K562 (cell line): ENCODE results near the gene DLL4. TPM values are rescaled to one million over a fixed set of nuclear protein-coding genes. Genes with fewer than 3 reads are reported as not detected.

Experiments
- ATAC-seq: fragments of 200-7000 bp; cut with Tn5 transposase; 3 replicates; pipeline ENCODE4 v1.9.1; 2020; ENCODE audit warnings: moderate library complexity
- BruUV-seq: library from RNA; stranded (reverse); fragments of 400-500 nt; replicated peaks from 2 replicates; lab custom pipeline; 2021; lab: Mats Ljungman, UMichigan
- CTCF ChIA-PET: fragments of 300-600 bp; formaldehyde crosslinking; extraction: SDS; loops from one replicate; lab custom pipeline; 2021; ENCODE audit warnings: low intra/inter-chr PET ratio; lab: Yijun Ruan, JAX
- POLR2A ChIA-PET: fragments of 300-600, 350-650 bp; sonication (Branson Sonifier 250); formaldehyde crosslinking; extraction: SDS; loops from one replicate; lab custom pipeline; 2021; ENCODE audit warnings: antibody characterized with exemption, inconsistent platforms; lab: Yijun Ruan, JAX
- DNase-seq, 4 experiments: peaks; one replicate each; pipeline versions ENCODE4 v3.0.0 to v3.0.0-alpha.2; 2011 to 2018; ENCODE audit warnings: low spot score in 3 of 4, mixed read lengths in 3 of 4; ENCODE audit errors: extremely low read depth in 1 of 4
- FAIRE-seq: peaks from 2 replicates; lab custom pipeline; 2011; peaks lifted over from hg19 to GRCh38; lab: Jason Lieb, UNC
- H2AFZ ChIP-seq: 2 replicates; pipeline ENCODE4 v1.6.0; 2011; ENCODE audit warnings: low read depth, low read length, control low read depth, inconsistent platforms
- H3K27ac ChIP-seq: fragments of 200-600 bp; 3 replicates; pipeline ENCODE4 v1.8.0; 2011; ENCODE audit warnings: low read depth, mild to moderate bottlenecking, control low read depth, inconsistent platforms, low read length, moderate library complexity, mixed read lengths; ENCODE audit errors: extremely low read depth
- H3K27me3 ChIP-seq, 2 experiments: fragments of 300-600 bp in 1 of 2; 2 replicates in 1 of 2; 3 replicates in 1 of 2; pipeline versions ENCODE4 v1.6.0 to v1.8.0; 2011; ENCODE audit warnings: inconsistent platforms in 2 of 2, low read length in 2 of 2, mild to moderate bottlenecking in 1 of 2, mixed read lengths in 1 of 2, moderate library complexity in 1 of 2; ENCODE audit not compliant: control insufficient read depth in 2 of 2, insufficient read depth in 2 of 2
- H3K36me3 ChIP-seq: fragments of 300-600 bp; 3 replicates; pipeline ENCODE4 v1.8.0; 2011; ENCODE audit warnings: mild to moderate bottlenecking, low read length, inconsistent platforms; ENCODE audit not compliant: control insufficient read depth, insufficient read depth
- H3K4me1 ChIP-seq, 2 experiments: fragments of 200-600 bp in 1 of 2; replicated peaks in 1 of 2; 2 replicates in 1 of 2; 3 replicates in 1 of 2; pipeline versions ENCODE4 v1.5.1 to v1.8.0; 2011; ENCODE audit warnings: inconsistent platforms in 2 of 2, low read length in 2 of 2, mild to moderate bottlenecking in 1 of 2, mixed read lengths in 1 of 2, moderate library complexity in 1 of 2; ENCODE audit not compliant: control insufficient read depth in 2 of 2, insufficient read depth in 2 of 2
- H3K4me2 ChIP-seq: 2 replicates; pipeline ENCODE4 v1.6.1; 2011; ENCODE audit warnings: low read length, control low read depth, inconsistent platforms, mixed read lengths; ENCODE audit not compliant: insufficient read depth
- H3K4me3 ChIP-seq: fragments of 200-600 bp; sonication (generic), shearing (Covaris generic); 2 replicates; pipeline ENCODE4 v1.5.1; 2016; ENCODE audit warnings: control low read depth, inconsistent platforms
- H3K79me2 ChIP-seq: fragments of 200-600 bp; 3 replicates; pipeline ENCODE4 v1.8.0; 2011; ENCODE audit warnings: low read length, inconsistent platforms; ENCODE audit not compliant: control insufficient read depth, insufficient read depth
- H3K9ac ChIP-seq, 2 experiments: 2 replicates each; pipeline versions ENCODE4 v1.6.0 to v1.6.1; 2011; ENCODE audit warnings: low read depth in 2 of 2, low read length in 2 of 2, control low read depth in 1 of 2, inconsistent platforms in 1 of 2, mild to moderate bottlenecking in 1 of 2, mixed read lengths in 1 of 2; ENCODE audit not compliant: insufficient read depth in 1 of 2
- H3K9me1 ChIP-seq: one replicate; pipeline ENCODE4 v1.6.0; 2011; ENCODE audit warnings: inconsistent platforms, mild to moderate bottlenecking, low read length, moderate library complexity; ENCODE audit not compliant: control insufficient read depth, insufficient read depth
- H3K9me3 ChIP-seq: replicated peaks from 2 replicates; pipeline ENCODE4 v1.5.1; 2011; ENCODE audit warnings: low read depth, low read length, inconsistent platforms; ENCODE audit not compliant: control insufficient read depth, insufficient read depth
- H4K20me1 ChIP-seq: replicated peaks from 2 replicates; pipeline ENCODE4 v1.6.1; 2011; ENCODE audit warnings: low read length, inconsistent platforms, mixed read lengths; ENCODE audit not compliant: control insufficient read depth, insufficient read depth
- ASH1L ChIP-seq: fragments of 450-650 bp; IDR thresholded peaks from 2 replicates; pipeline ENCODE4 v1.6.1; 2018; ENCODE audit warnings: borderline replicate concordance, mild to moderate bottlenecking, low read depth; ENCODE audit not compliant: partially characterized antibody
- POLR3A ChIP-seq: IDR thresholded peaks from 2 replicates; pipeline ENCODE4 v1.6.1; 2011; ENCODE audit warnings: borderline replicate concordance, mild to moderate bottlenecking, moderate library complexity; ENCODE audit not compliant: insufficient read length, insufficient read depth; ENCODE audit errors: extremely low read depth
- REST ChIP-seq, 2 experiments: fragments of 450-650 bp; formaldehyde crosslinking in 1 of 2; IDR thresholded peaks; 2 replicates each; pipeline versions ENCODE4 v1.4.0 to v1.6.1; 2014 to 2020; ENCODE audit warnings: mild to moderate bottlenecking in 2 of 2, borderline replicate concordance in 1 of 2, low read depth in 1 of 2
- TAF9B ChIP-seq: fragments of 450-650 bp; IDR thresholded peaks from 2 replicates; pipeline ENCODE4 v1.6.1; 2018; ENCODE audit warnings: mild to moderate bottlenecking; ENCODE audit not compliant: partially characterized antibody
- ZFP1 ChIP-seq: fragments of 450-650 bp; formaldehyde crosslinking; IDR thresholded peaks from 2 replicates; pipeline ENCODE4 v1.4.0; 2020; ENCODE audit warnings: mild to moderate bottlenecking, mixed read lengths
- ZNF384 ChIP-seq: IDR thresholded peaks from 2 replicates; pipeline ENCODE4 v1.6.1; 2012; ENCODE audit warnings: low read depth, low read length, improper control_type of control experiment
- WGBS: fragments of 100-300 bp; shearing (Covaris generic); methylation state at CpG from one replicate; pipeline ENCODE4 v1.1.6; 2016; ENCODE audit warnings: low coverage, mixed read lengths; ENCODE audit not compliant: insufficient coverage; ENCODE audit errors: missing lambda C conversion rate; 5-methylcytosine and 5-hydroxymethylcytosine counted together
- in situ Hi-C: fragments of 300-500 bp; cut with MboI; formaldehyde crosslinking; loops from 4 replicates; pipeline ENCODE4 v1.15.0; 2018; ENCODE audit warnings: inconsistent platforms, mixed read lengths
- intact Hi-C: fragments of 100-400 bp; cut with micrococcal nuclease; formaldehyde crosslinking; loops from 2 replicates; pipeline ENCODE4 v1.14.2; 2022
- polyA plus RNA-seq, 8 experiments: library from polyadenylated mRNA; depleted of rRNA in 4 of 8; stranded (reverse) in 5 of 8; unstranded in 3 of 8; fragments of >200 nt; fragmentation: Nextera tagmentation in 2 of 8; fragmentation: Illumina TruSeq in 1 of 8; extraction: Ambion mirVana in 2 of 8; extraction: Trizol in 1 of 8; gene quantifications; 2 replicates each; pipeline versions ENCODE4 v1.2.1 to v1.2.3, GENCODE V29; 2011 to 2014; ENCODE audit warnings: inconsistent platforms in 1 of 8, missing spikeins in 1 of 8
- total RNA-seq, 7 experiments: library from RNA; depleted of rRNA in 6 of 7; stranded (reverse); fragments of >200 nt in 6 of 7; fragmentation: Illumina TruSeq in 2 of 7; extraction: Trizol in 2 of 7; gene quantifications; 2 replicates each; pipeline versions ENCODE4 v1.2.1 to v1.2.3, GENCODE V29; 2011 to 2021; ENCODE audit warnings: low replicate concordance in 1 of 7

DLL4 gene
- total and polyA plus RNA-seq, 9 of the 15 experiments (the other 6 are each of a cell fraction or from before 2014, with no cell fraction given) = 0.04 to 1.1 (median 0.41) TPM; not detected in 1

- no peak overlapping the region for H3K4me3 ChIP-seq
- intact Hi-C loops = no loop called here
- ATAC-seq (0 out of 3 replicates have a peak, but pooled peaks have one; percentile 37), DNase-seq (peak in 1 of 4 experiments; percentile 30), FAIRE-seq (no peak)
- H3K27me3 ChIP-seq = no peaks in the 10 kb centered on the region
- H3K9me3 ChIP-seq = no peaks in the 10 kb centered on the region
- WGBS = 83% methylated on average over 4 of the region's 4 CpGs
- in situ Hi-C loops = no loop called here
- ChIA-PET CTCF (no interaction called here), POLR2A (interaction anchor here (1.0 to 1.7 kb wide), 3 partner anchors 11 to 23 kb away, joined by 3 to 6 read pairs (median 4); no protein-coding TSS in a partner anchor)
- H3K4me1 ChIP-seq = no peaks in the 10 kb centered on the region; a peak in 1 of 5 replicates
- BruUV-seq = no TSS peak
- no peak overlapping the region for H3K9ac ChIP-seq
- no peak overlapping the region for H3K27ac ChIP-seq
- H3K79me2 ChIP-seq = no peaks in the 10 kb centered on the region
- peaks cover 3% of the 10 kb centered on the region; the same call in 1 of the 2 replicates for H4K20me1 ChIP-seq
- no peak overlapping the region for H2AFZ ChIP-seq
- peaks cover 36% of the 10 kb centered on the region; the same call in 2 of the 3 replicates for H3K36me3 ChIP-seq
- H3K9me1 ChIP-seq = no peaks in the 10 kb centered on the region
- no peak overlapping the region for H3K4me2 ChIP-seq
- TF ChIP-seq TAF9B = no peak
- TF ChIP-seq REST (IDR thresholded peaks at IDR 0.05; ENCODE audit: borderline replicate concordance) = peak; percentile 82
- no peak for TF ChIP-seq REST (CRISPR knock-in tag; IDR thresholded peaks at IDR 0.05; ENCODE audit: low read depth)
- 0 out of 2 replicates have a peak, but pooled peaks have one; percentile 11 for TF ChIP-seq ZNF384
- no peak for TF ChIP-seq POLR3A
- TF ChIP-seq ASH1L = no peak
- no peak for TF ChIP-seq ZFP1
Observed at GRCh38 chr15:40974879-40975278, 45.7 kb downstream of the DLL4 start.
